H1 (cell line): ENCODE data around the gene SIK3. TPM values are rescaled to one million over a fixed set of nuclear protein-coding genes. Genes with fewer than 3 reads are reported as not detected.

Experiments used
- EZH2 ChIP-seq: fragments of 200-600 bp; sonication (generic); IDR thresholded peaks from 2 replicates; pipeline ENCODE4 v1.7.1; 2012; ENCODE audit warnings: low read depth, mild to moderate bottlenecking, moderate library complexity, low read length, inconsistent platforms; ENCODE audit not compliant: severe bottlenecking
- FOSL1 ChIP-seq: IDR thresholded peaks from 2 replicates; pipeline ENCODE4 v1.6.1; 2011; ENCODE audit warnings: mild to moderate bottlenecking, low read depth, low read length, moderate library complexity; ENCODE audit not compliant: insufficient read depth
- GTF2F1 ChIP-seq: IDR thresholded peaks from 2 replicates; pipeline ENCODE4 v1.6.1; 2012; ENCODE audit warnings: low read depth, low read length, improper control_type of control experiment, borderline replicate concordance
- KDM1A ChIP-seq: fragments of 200-600, 300-600 bp; sonication (generic); IDR thresholded peaks from 2 replicates; pipeline ENCODE4 v1.7.1; 2016; ENCODE audit warnings: mild to moderate bottlenecking, low read length, borderline replicate concordance
- RNF2 ChIP-seq: fragments of 200-900, 300-1000 bp; sonication (generic); IDR thresholded peaks from 2 replicates; pipeline ENCODE4 v1.7.1; 2016; ENCODE audit warnings: borderline replicate concordance, low read depth, mild to moderate bottlenecking, antibody characterized with exemption, low read length; ENCODE audit not compliant: poor library complexity, severe bottlenecking; ENCODE audit errors: missing control alignments
- SIRT6 ChIP-seq: IDR thresholded peaks from one replicate; pipeline ENCODE4 v1.7.1; 2012; ENCODE audit warnings: low read length, inconsistent platforms
- SP1 ChIP-seq: IDR thresholded peaks from 2 replicates; pipeline ENCODE4 v1.6.1; 2011; ENCODE audit warnings: low read depth, low read length
- polyA plus RNA-seq, 7 experiments: library from polyadenylated mRNA; depleted of rRNA in 3 of 7; stranded (reverse) in 5 of 7; unstranded in 2 of 7; fragments of >200 nt in 5 of 7; fragments of 200-250 nt in 2 of 7; gene quantifications; 1 replicate in 5 of 7; 2 replicates in 1 of 7; 4 replicates in 1 of 7; pipeline versions ENCODE4 v1.2.1 to v1.2.3, GENCODE V29; 2011 to 2013; ENCODE audit warnings: missing spikeins in 2 of 7, mixed read lengths in 2 of 7
- total RNA-seq: library from RNA; stranded (reverse); fragmentation: NEBNext Ultra II Directional; extraction: Animal tissue kit (Norgen Biotek cat#: 25700); gene quantifications from 2 replicates; pipeline ENCODE4 v1.2.1, GENCODE V29; 2021

Gene SIK3
- total and polyA plus RNA-seq, 2 of the 8 experiments (the other 6 are each of a cell fraction or from before 2014, with no cell fraction given): 19.9 to 32.1 TPM

- TF ChIP-seq GTF2F1 (no peak), RNF2 (no peak), SP1 (no peak), KDM1A (no peak), SIRT6 (no peak), EZH2 (no peak), FOSL1 (no peak)
Measured at GRCh38 chr11:117090111-117090706, 8.0 kb downstream of the SIK3 start (continued).
